ENCODE measurements around the gene PAQR4. TPM values are rescaled to one million over a fixed set of nuclear protein-coding genes. Genes with fewer than 3 reads are reported as not detected.
"Not testable (repeated sequence)": the region's sequence is repeated elsewhere in the genome, so short reads cannot be mapped to it uniquely, and the experiment has no call there.

The PAQR4 gene
- total and polyA plus RNA-seq, 10 of the 15 experiments (the other 5 are each of a cell fraction or from before 2014, with no cell fraction given): 0.39 to 31.8 (median 13.5) TPM

GRCh38 chr16:2942045-2942444 lies 27.1 kb upstream of the PAQR4 start:
- Histone ChIP-seq H3K4me1 (ENCODE audit: control insufficient read depth, insufficient read depth, low read length) (peaks cover 5% of the 10 kb centered on the region; the same call in 1 of the 2 replicates), H3K4me3 (no peak overlapping the region), H3K36me3 (ENCODE audit: control insufficient read depth in 2 of 2, insufficient read depth in 2 of 2, low read length in 1 of 2) (peaks cover 9 to 10% of the 10 kb centered on the region in 2 experiments; a peak in 3 of 4 replicates), H2AFZ (ENCODE audit: control insufficient read depth, low read depth, low read length) (no peak overlapping the region), H3K9ac (ENCODE audit: control insufficient read depth, insufficient read depth, low read length) (no peak overlapping the region), H4K20me1 (ENCODE audit: control insufficient read depth, insufficient read depth) (no peaks in the 10 kb centered on the region), H3K9me3 (replicated peaks; ENCODE audit: control insufficient read depth, insufficient read depth, low read length) (no peaks in the 10 kb centered on the region), H3K4me2 (ENCODE audit: control insufficient read depth, insufficient read depth) (no peak overlapping the region), H3K27ac (ENCODE audit: control insufficient read depth, insufficient read depth) (no peak overlapping the region), H3K27me3 (replicated peaks in 1 of 2; ENCODE audit: control insufficient read depth in 2 of 2, insufficient read depth in 2 of 2, low read length in 1 of 2) (no peaks in the 10 kb centered on the region), H3K79me2 (ENCODE audit: control insufficient read depth, insufficient read depth, low read length) (no peaks in the 10 kb centered on the region)
- no peak for TF ChIP-seq CREM (IDR thresholded peaks at IDR 0.05; ENCODE audit: low read depth)
- no peak for TF ChIP-seq POU2F2 (IDR thresholded peaks at IDR 0.05; ENCODE audit: borderline replicate concordance, low read depth, low read length)
- TF ChIP-seq, protein P1, sequence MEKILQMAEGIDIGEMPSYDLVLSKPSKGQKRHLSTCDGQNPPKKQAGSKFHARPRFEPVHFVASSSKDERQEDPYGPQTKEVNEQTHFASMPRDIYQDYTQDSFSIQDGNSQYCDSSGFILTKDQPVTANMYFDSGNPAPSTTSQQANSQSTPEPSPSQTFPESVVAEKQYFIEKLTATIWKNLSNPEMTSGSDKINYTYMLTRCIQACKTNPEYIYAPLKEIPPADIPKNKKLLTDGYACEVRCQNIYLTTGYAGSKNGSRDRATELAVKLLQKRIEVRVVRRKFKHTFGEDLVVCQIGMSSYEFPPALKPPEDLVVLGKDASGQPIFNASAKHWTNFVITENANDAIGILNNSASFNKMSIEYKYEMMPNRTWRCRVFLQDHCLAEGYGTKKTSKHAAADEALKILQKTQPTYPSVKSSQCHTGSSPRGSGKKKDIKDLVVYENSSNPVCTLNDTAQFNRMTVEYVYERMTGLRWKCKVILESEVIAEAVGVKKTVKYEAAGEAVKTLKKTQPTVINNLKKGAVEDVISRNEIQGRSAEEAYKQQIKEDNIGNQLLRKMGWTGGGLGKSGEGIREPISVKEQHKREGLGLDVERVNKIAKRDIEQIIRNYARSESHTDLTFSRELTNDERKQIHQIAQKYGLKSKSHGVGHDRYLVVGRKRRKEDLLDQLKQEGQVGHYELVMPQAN (conservative IDR thresholded peaks at IDR 0.05): no peak
- no peak for TF ChIP-seq EZH2 (IDR thresholded peaks at IDR 0.05; ENCODE audit: borderline replicate concordance, control insufficient read depth, low read depth, low read length)
- ATAC-seq (peak; percentile 68), FAIRE-seq (no peak), DNase-seq (ENCODE audit: low read depth, low spot score) (no peak)
- POLR2A ChIA-PET: interaction anchor here (0.7 kb wide), 1 partner anchor 202 kb away, joined by 3 read pairs; no protein-coding TSS in a partner anchor
- in situ Hi-C loops (cut with MboI) (no loop called here), intact Hi-C loops (cut with micrococcal nuclease; ENCODE audit: unreplicated experiment) (no loop called here)
- 41% methylated on average over 4 of the region's 4 CpGs for WGBS (ENCODE audit: insufficient coverage, insufficient replicate concordance, low lambda C conversion rate, missing lambda C conversion rate)
- RAD21 ChIA-PET (ENCODE audit: unreplicated experiment): interaction anchor here (0.7 kb wide), 2 partner anchors 15 to 334 kb away, joined by 3 read pairs; no protein-coding TSS in a partner anchor
- CTCF ChIA-PET: interaction anchor here (1.6 to 1.8 kb wide), 3 partner anchors 15 to 28 kb away, joined by 4 to 6 read pairs (median 5); no protein-coding TSS in a partner anchor
- SMC1A ChIA-PET (ENCODE audit: uncharacterized antibody, unreplicated experiment): no interaction called here
- BruUV-seq (replicated peaks): no TSS peak

DNA sequence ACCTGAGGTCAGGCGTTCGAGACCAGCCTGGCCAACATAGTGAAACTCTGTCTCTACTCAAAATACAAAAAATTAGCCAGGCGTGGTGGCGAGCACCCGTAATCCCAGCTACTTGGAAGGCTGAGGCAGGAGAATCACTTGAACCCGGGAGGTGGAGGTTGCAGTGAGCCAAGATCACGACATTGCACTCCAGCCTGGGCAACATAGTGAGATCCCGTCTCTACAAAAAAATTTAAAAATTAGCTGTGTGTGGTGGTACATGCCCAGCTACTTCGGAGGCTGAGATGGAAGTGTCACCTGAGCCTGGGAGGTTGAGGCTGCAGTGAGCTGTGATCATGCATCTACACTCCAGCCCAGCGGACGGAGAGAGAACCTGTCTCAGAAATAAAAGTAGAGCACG lies 25.4 kb upstream of the PAQR4 start:
- H4K20me1 ChIP-seq (ENCODE audit: control insufficient read depth, insufficient read depth); BruUV-seq (replicated peaks); SMC1A ChIA-PET (ENCODE audit: uncharacterized antibody, unreplicated experiment); H3K79me2 ChIP-seq (ENCODE audit: control insufficient read depth, insufficient read depth, low read length); H3K27ac ChIP-seq (ENCODE audit: control insufficient read depth, insufficient read depth); H3K4me2 ChIP-seq (ENCODE audit: control insufficient read depth, insufficient read depth); H3K9ac ChIP-seq (ENCODE audit: control insufficient read depth, insufficient read depth, low read length); H3K9me3 ChIP-seq (replicated peaks; ENCODE audit: control insufficient read depth, insufficient read depth, low read length); H3K27me3 ChIP-seq (replicated peaks in 1 of 2; ENCODE audit: control insufficient read depth in 2 of 2, insufficient read depth in 2 of 2, low read length in 1 of 2); H2AFZ ChIP-seq (ENCODE audit: control insufficient read depth, low read depth, low read length); H3K4me1 ChIP-seq (ENCODE audit: control insufficient read depth, insufficient read depth, low read length); in situ Hi-C loops (cut with MboI); DNase-seq (ENCODE audit: low read depth, low spot score); ATAC-seq; H3K4me3 ChIP-seq; FAIRE-seq; intact Hi-C loops (cut with micrococcal nuclease; ENCODE audit: unreplicated experiment); H3K36me3 ChIP-seq (ENCODE audit: control insufficient read depth in 2 of 2, insufficient read depth in 2 of 2, low read length in 1 of 2): not testable (repeated sequence)
- ChIA-PET POLR2A (interaction anchor here (0.6 kb wide), 1 partner anchor 147 kb away, joined by 4 read pairs; no protein-coding TSS in a partner anchor), CTCF (interaction anchor here (1.2 to 1.8 kb wide), 2 partner anchors 16 to 17 kb away, joined by 3 to 5 read pairs; no protein-coding TSS in a partner anchor), RAD21 (ENCODE audit: unreplicated experiment) (interaction anchor here (1.1 kb wide), 1 partner anchor 16 kb away, joined by 3 read pairs; no protein-coding TSS in a partner anchor)
- WGBS (ENCODE audit: insufficient coverage, insufficient replicate concordance, low lambda C conversion rate, missing lambda C conversion rate): 88% methylated on average over 12 of the region's 12 CpGs
